Stimulated activated naive CD8-positive, alpha-beta T cell treated with anti-CD3 and anti-CD28 coated beads, Interleukin-15, Interleukin-2, amounts not matched to agents 100 U/mL and 50 U/mL, for 24 hours (primary cell): ENCODE data around the gene SMIM1.

ENCODE experiments used
- ATAC-seq: fragments of 150-1000 bp; cut with Tn5 transposase; one replicate; pipeline ENCODE4 v1.10.0; 2021
- DNase-seq: peaks from one replicate; pipeline ENCODE4 v3.0.0; 2021

Gene SMIM1

GRCh38 chr1:3756394-3756793, 16.2 kb upstream of the SMIM1 start:
- no peak for DNase-seq
- no peak for ATAC-seq

GRCh38 chr1:3759164-3759563, 13.4 kb upstream of the SMIM1 start:
- DNase-seq: no peak

GRCh38 chr1:3759796-3760195, 12.8 kb upstream of the SMIM1 start:
- ATAC-seq (no peak), DNase-seq (no peak)

More at GRCh38 chr1:3759164-3759563, 13.4 kb upstream of the SMIM1 start:
- no peak for ATAC-seq

- DNase-seq (no peak), ATAC-seq (no peak)
Measured at GRCh38 chr1:3761296-3762010, 11.1 kb upstream of the SMIM1 start.

- ATAC-seq: no peak
Measured at GRCh38 chr1:3762151-3762872, 10.2 kb upstream of the SMIM1 start.

GRCh38 chr1:3762873-3763228, 9.7 kb upstream of the SMIM1 start:
- DNase-seq: no peak
- ATAC-seq: no peak

More at GRCh38 chr1:3762151-3762872, 10.2 kb upstream of the SMIM1 start:
- DNase-seq: no peak

- DNase-seq (no peak), ATAC-seq (no peak)
Measured at GRCh38 chr1:3763351-3764125, 9.0 kb upstream of the SMIM1 start.

- DNase-seq (no peak), ATAC-seq (no peak)
Measured at GRCh38 chr1:3767328-3767925, 5.1 kb upstream of the SMIM1 start.

GRCh38 chr1:3768811-3769390, 3.6 kb upstream of the SMIM1 start:
- ATAC-seq (no peak), DNase-seq (no peak)

GRCh38 chr1:3770047-3770765, 2.3 kb upstream of the SMIM1 start:
- ATAC-seq (no peak), DNase-seq (no peak)

- DNase-seq: no peak
- ATAC-seq: no peak
Measured at GRCh38 chr1:3771108-3772026, 1.2 kb upstream of the SMIM1 start.

- ATAC-seq (peak; percentile 81), DNase-seq (peak; percentile 90)
Measured at GRCh38 chr1:3772027-3772714, 378 bp upstream of the SMIM1 start.

- ATAC-seq (no peak), DNase-seq (no peak)
Measured at GRCh38 chr1:3773572-3774275, 1.2 kb downstream of the SMIM1 start.

- no peak for ATAC-seq
- no peak for DNase-seq
Measured at GRCh38 chr1:3774276-3774945, 1.9 kb downstream of the SMIM1 start.

- ATAC-seq: no peak
- DNase-seq: no peak
Measured at GRCh38 chr1:3774946-3775489, 2.5 kb downstream of the SMIM1 start.

- peak; percentile 56 for DNase-seq
- peak; percentile 48 for ATAC-seq
Measured at GRCh38 chr1:3775490-3776230, 3.1 kb downstream of the SMIM1 start.

GRCh38 chr1:3776231-3776961, 3.8 kb downstream of the SMIM1 start:
- DNase-seq (no peak), ATAC-seq (no peak)
